ENCODE measurements around the gene SLC9A6. TPM values are rescaled to one million over a fixed set of nuclear protein-coding genes. Genes with fewer than 3 reads are reported as not detected.

Gene SLC9A6
- total and polyA plus RNA-seq, 2 donors (not counting 3 experiments of a cell fraction or from before 2014, with no cell fraction given) = 8.1 to 15.5 TPM

DNA sequence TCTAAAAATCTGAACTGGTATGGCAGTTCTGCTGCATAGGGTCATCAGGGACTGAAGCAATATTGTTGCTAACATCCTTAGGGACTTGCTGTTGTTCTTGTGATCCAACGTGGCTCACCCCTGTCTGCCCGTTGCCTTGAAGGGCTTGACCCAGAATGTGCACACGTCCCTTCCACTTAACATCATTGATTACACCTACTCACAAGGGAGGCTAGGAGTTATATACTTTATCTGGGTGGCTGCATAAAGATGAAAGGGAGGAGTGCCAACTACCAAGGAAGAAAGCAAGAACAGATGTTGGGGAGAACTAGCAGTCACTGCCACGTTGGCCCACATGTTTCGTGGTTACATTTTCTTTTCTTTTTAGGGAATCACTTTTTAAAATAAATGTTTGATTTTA, 34.0 kb downstream of the SLC9A6 start:
- CTCF ChIA-PET = interaction anchor here (1.1 kb wide), 1 partner anchor 9 kb away, joined by 4 read pairs; no protein-coding TSS in a partner anchor
- no peaks in the 10 kb centered on the region for H4K20me1 ChIP-seq (replicated peaks; ENCODE audit: control insufficient read depth, extremely low read depth, insufficient read depth, low read length)
- H3K9me1 ChIP-seq (replicated peaks; ENCODE audit: control insufficient read depth, extremely low read depth, insufficient read depth, low read length) = no peaks in the 10 kb centered on the region
- H3K9ac ChIP-seq (replicated peaks; ENCODE audit: extremely low read depth, insufficient read depth, low read length) = no peak overlapping the region
- H3K4me1 ChIP-seq (ENCODE audit: control insufficient read depth, extremely low read depth, insufficient read depth, low read length) = peaks cover 19% of the 10 kb centered on the region
- DNase-seq (ENCODE audit: low read depth, low spot score) (no peak), FAIRE-seq (no peak)
- POLR2A ChIA-PET = no interaction called here
- dilution Hi-C loops (cut with MboI; ENCODE audit: extremely low pct_ligation_motif_present, low sequenced_read_pairs) (no loop called here), intact Hi-C loops (cut with micrococcal nuclease) (no loop called here)
- H3K9me3 ChIP-seq (replicated peaks; ENCODE audit: control insufficient read depth, insufficient read depth, low read length) = no peaks in the 10 kb centered on the region
- no peak overlapping the region for H2AFZ ChIP-seq (ENCODE audit: low read depth, low read length)
- no TSS peak for BruUV-seq (replicated peaks)
- H3K27me3 ChIP-seq (ENCODE audit: control insufficient read depth in 2 of 2, insufficient read depth in 2 of 2, low read length in 2 of 2) = no peaks in the 10 kb centered on the region
- H3K79me2 ChIP-seq (ENCODE audit: control insufficient read depth, insufficient read depth, low read length) = no peaks in the 10 kb centered on the region
- H3K36me3 ChIP-seq (ENCODE audit: control insufficient read depth in 2 of 2, extremely low read depth in 1 of 2, insufficient read depth in 2 of 2, low read length in 2 of 2) = no peaks in the 10 kb centered on the region
- no peak overlapping the region for H3K4me3 ChIP-seq (replicated peaks in 1 of 3; ENCODE audit: insufficient read depth in 1 of 3, low read depth in 1 of 3, low read length in 3 of 3)
- TF ChIP-seq, protein P1, sequence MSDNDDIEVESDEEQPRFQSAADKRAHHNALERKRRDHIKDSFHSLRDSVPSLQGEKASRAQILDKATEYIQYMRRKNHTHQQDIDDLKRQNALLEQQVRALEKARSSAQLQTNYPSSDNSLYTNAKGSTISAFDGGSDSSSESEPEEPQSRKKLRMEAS (IDR thresholded peaks at IDR 0.05; ENCODE audit: insufficient read depth, insufficient read length) = no peak
- TF ChIP-seq, protein P2, sequence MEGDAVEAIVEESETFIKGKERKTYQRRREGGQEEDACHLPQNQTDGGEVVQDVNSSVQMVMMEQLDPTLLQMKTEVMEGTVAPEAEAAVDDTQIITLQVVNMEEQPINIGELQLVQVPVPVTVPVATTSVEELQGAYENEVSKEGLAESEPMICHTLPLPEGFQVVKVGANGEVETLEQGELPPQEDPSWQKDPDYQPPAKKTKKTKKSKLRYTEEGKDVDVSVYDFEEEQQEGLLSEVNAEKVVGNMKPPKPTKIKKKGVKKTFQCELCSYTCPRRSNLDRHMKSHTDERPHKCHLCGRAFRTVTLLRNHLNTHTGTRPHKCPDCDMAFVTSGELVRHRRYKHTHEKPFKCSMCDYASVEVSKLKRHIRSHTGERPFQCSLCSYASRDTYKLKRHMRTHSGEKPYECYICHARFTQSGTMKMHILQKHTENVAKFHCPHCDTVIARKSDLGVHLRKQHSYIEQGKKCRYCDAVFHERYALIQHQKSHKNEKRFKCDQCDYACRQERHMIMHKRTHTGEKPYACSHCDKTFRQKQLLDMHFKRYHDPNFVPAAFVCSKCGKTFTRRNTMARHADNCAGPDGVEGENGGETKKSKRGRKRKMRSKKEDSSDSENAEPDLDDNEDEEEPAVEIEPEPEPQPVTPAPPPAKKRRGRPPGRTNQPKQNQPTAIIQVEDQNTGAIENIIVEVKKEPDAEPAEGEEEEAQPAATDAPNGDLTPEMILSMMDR (IDR thresholded peaks at IDR 0.05; ENCODE audit: extremely low read depth in 1 of 2, insufficient read depth in 1 of 2, low read depth in 1 of 2, low read length in 2 of 2) = no peak
- TF ChIP-seq FOS (IDR thresholded peaks at IDR 0.05; ENCODE audit: borderline replicate concordance, insufficient read depth, low read length) = no peak
- no peak for TF ChIP-seq POLR2A (IDR thresholded peaks at IDR 0.05; ENCODE audit: low read depth, low read length)
- TF ChIP-seq JUN (IDR thresholded peaks at IDR 0.05; ENCODE audit: borderline replicate concordance, insufficient read depth, insufficient read length, low read depth) = no peak
- TF ChIP-seq GATA2 (IDR thresholded peaks at IDR 0.05; ENCODE audit: insufficient read depth, insufficient read length, low read depth, low read length) = no peak
- no peak overlapping the region for H3K27ac ChIP-seq (ENCODE audit: insufficient read depth, low read depth, low read length)
- no peak overlapping the region for H3K4me2 ChIP-seq (ENCODE audit: insufficient read depth, low read length)

Measured in endothelial cell of umbilical vein (primary cell).